Breast epithelium (tissue), 4 donors: ENCODE results near the gene PLPP3. TPM values are rescaled to one million over a fixed set of nuclear protein-coding genes. Genes with fewer than 3 reads are reported as not detected.

ENCODE experiments used
- DNase-seq, 2 donors: peaks; one replicate each; pipeline ENCODE4 v3.0.0-alpha.2; 2019; ENCODE audit warnings: low spot score in 2 of 2
- H3K27ac ChIP-seq, 2 donors: fragments of 200-600 bp; sonication (generic) in 1 of 2; one replicate each; pipeline ENCODE4 v1.5.1; 2016 to 2019; ENCODE audit warnings: mild to moderate bottlenecking in 1 of 2
- H3K27me3 ChIP-seq, 2 donors: fragments of 200-600 bp; sonication (generic) in 1 of 2; one replicate each; pipeline versions ENCODE4 v1.5.1 to v1.6.0; 2017 to 2019; ENCODE audit warnings: control low read depth in 1 of 2, mild to moderate bottlenecking in 1 of 2
- H3K36me3 ChIP-seq: fragments of 200-600 bp; one replicate; pipeline ENCODE4 v1.5.1; 2019
- H3K4me1 ChIP-seq, 2 donors: fragments of 200-600 bp; sonication (generic); one replicate each; pipeline ENCODE4 v1.5.1; 2016 to 2019; ENCODE audit warnings: control low read depth in 1 of 2
- H3K4me3 ChIP-seq, 3 donors: fragments of 200-600 bp; sonication (generic); 1 replicate in 2 of 3; 2 replicates in 1 of 3; pipeline ENCODE4 v1.5.1; 2016 to 2019; ENCODE audit warnings: mild to moderate bottlenecking in 3 of 3, moderate library complexity in 2 of 3
- H3K9me3 ChIP-seq, 2 donors: fragments of 200-600 bp; sonication (generic) in 1 of 2; one replicate each; pipeline ENCODE4 v1.5.1; 2016 to 2019; ENCODE audit warnings: control low read depth in 1 of 2
- POLR2A ChIP-seq: fragments of 450-650 bp; IDR thresholded peaks from one replicate; pipeline ENCODE4 v1.6.1; 2016; ENCODE audit warnings: antibody characterized with exemption, mild to moderate bottlenecking, moderate library complexity
- POLR2AphosphoS5 ChIP-seq, 3 donors: sonication (generic); formaldehyde crosslinking; IDR thresholded peaks; one replicate each; pipeline ENCODE4 v1.6.1; 2017; ENCODE audit warnings: antibody characterized with exemption in 3 of 3
- intact Hi-C: fragments of 100-400 bp; cut with DNase I; formaldehyde crosslinking; loops from one replicate; pipeline ENCODE4 v1.15.1; 2023; ENCODE audit warnings: low total_unique reads
- total RNA-seq, 3 donors: library from RNA; depleted of rRNA; stranded (reverse); fragments of >200 nt; gene quantifications; one replicate each; pipeline ENCODE4 v1.1.0, GENCODE V29; 2016
- TF ChIP-seq, protein P1 (sequence below), 3 donors: fragments of 450-650 bp; IDR thresholded peaks; one replicate each; pipeline ENCODE4 v1.5.1; 2016 to 2017; ENCODE audit warnings: antibody characterized with exemption in 3 of 3, mild to moderate bottlenecking in 3 of 3, moderate library complexity in 3 of 3

The PLPP3 gene
- total RNA-seq, 3 donors from 2014 or later, result 122 to 275 (median 127) TPM

DNA sequence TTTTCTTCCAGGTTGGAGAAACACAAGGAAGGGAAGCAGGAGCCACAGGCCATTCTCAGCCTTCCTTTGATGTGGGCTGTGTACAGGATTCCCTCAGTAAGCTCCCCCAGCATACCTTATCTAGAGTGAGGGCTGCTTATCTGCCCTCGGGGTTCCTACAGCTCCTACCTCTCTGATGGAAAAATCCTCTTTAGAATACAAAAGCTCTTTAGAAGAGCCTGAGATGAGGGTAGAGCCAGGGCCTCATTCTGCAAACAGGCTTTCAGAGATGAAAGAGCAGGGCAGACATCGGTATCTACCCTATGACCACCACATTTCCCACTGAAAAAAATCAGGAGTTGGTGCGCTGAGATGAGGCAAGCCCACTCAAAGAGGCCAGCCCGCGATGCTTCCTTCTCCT is 85.1 kb downstream of the PLPP3 start:
- Histone ChIP-seq H3K36me3 (no peaks in the 10 kb centered on the region), H3K4me3 (no peak overlapping the region), H3K27me3 (no peaks in the 10 kb centered on the region), H3K4me1 (peaks cover 0 to 3% of the 10 kb centered on the region in 2 donors), H3K27ac (peak overlapping the region in 1 of 2 donors; percentile 10), H3K9me3 (no peaks in the 10 kb centered on the region)
- DNase-seq, result no peak
- intact Hi-C loops, result no loop called here
- TF ChIP-seq POLR2A (no peak), POLR2AphosphoS5 (IDR thresholded peaks at IDR 0.05) (no peak)

DNA sequence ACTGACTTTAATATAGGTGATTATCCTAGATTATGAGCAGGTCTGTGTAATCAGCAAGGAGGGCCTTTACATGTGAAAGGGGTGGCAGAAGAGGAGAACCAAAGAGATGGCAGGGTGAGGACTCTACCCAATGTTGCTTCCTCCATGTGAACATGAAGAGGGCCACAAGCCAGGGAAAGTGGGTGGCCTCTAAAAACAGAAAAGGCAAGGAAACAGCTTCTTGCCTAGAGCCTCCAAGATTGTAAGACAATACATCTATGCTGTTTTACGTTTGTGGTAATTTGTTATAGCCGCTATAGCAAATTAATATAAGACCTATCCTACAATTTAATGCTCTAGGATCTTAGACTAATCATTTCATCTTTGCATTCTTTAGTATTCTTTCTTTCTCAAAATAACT is 85.5 kb downstream of the PLPP3 start:
- DNase-seq, result no peak
- peaks cover 0 to 3% of the 10 kb centered on the region in 2 donors for H3K4me1 ChIP-seq
- intact Hi-C loops, result no loop called here
- H3K27ac ChIP-seq, result peak overlapping the region in 1 of 2 donors; percentile 10
- TF ChIP-seq, protein P1, sequence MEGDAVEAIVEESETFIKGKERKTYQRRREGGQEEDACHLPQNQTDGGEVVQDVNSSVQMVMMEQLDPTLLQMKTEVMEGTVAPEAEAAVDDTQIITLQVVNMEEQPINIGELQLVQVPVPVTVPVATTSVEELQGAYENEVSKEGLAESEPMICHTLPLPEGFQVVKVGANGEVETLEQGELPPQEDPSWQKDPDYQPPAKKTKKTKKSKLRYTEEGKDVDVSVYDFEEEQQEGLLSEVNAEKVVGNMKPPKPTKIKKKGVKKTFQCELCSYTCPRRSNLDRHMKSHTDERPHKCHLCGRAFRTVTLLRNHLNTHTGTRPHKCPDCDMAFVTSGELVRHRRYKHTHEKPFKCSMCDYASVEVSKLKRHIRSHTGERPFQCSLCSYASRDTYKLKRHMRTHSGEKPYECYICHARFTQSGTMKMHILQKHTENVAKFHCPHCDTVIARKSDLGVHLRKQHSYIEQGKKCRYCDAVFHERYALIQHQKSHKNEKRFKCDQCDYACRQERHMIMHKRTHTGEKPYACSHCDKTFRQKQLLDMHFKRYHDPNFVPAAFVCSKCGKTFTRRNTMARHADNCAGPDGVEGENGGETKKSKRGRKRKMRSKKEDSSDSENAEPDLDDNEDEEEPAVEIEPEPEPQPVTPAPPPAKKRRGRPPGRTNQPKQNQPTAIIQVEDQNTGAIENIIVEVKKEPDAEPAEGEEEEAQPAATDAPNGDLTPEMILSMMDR (IDR thresholded peaks at IDR 0.05), result no peak
- no peak for TF ChIP-seq POLR2A
- no peak for TF ChIP-seq POLR2AphosphoS5 (IDR thresholded peaks at IDR 0.05)
- no peak overlapping the region for H3K4me3 ChIP-seq
- no peaks in the 10 kb centered on the region for H3K27me3 ChIP-seq
- H3K36me3 ChIP-seq, result no peaks in the 10 kb centered on the region
- no peaks in the 10 kb centered on the region for H3K9me3 ChIP-seq

DNA sequence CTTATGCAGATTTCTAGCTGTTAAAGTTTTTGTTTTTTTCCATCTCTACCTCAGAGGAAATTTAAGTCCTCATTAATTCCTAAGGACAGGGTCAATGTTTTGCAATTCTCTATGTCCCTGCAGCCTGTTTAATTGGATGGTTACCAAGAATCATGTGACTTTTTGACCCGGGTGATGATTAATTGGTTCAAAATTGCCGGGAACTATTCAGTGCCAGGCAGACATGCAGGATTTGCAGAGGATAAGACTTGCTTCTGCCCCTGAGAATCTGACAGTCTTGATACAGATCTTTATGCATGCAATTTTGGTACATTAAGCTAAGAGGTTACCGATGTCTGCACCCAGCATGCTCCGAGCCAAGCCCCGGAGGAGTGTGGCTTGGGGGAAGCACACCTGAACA is 87.9 kb downstream of the PLPP3 start:
- TF ChIP-seq, protein P1 (IDR thresholded peaks at IDR 0.05), result no peak
- TF ChIP-seq POLR2AphosphoS5 (IDR thresholded peaks at IDR 0.05), result peak in 1 of 3 donors; percentile 75
- TF ChIP-seq POLR2A, result no peak
- peaks cover 0 to 3% of the 10 kb centered on the region in 2 donors for H3K4me1 ChIP-seq
- no peak for DNase-seq
- H3K27me3 ChIP-seq, result no peaks in the 10 kb centered on the region
- H3K36me3 ChIP-seq, result no peaks in the 10 kb centered on the region
- H3K4me3 ChIP-seq, result no peak overlapping the region
- no peak overlapping the region for H3K27ac ChIP-seq
- no peaks in the 10 kb centered on the region for H3K9me3 ChIP-seq
- intact Hi-C loops, result no loop called here

DNA sequence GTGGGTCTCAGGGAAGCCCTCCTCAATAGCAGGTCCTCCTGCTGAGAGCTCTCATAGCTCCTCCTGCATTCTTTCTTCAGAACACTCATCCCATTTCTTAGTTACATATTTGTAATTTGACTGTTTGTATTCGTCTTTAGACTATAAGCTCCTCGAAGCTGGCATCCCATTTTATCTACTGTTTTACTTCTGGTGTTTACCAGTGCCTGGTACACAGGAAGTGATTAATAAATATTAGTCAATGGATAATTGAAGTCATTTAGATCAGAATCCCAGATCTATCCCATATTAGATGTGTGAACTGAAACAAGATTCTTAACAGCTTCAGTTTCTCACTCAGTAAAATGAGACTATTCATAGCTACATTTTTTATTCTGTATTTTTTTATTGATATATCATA is 88.7 kb downstream of the PLPP3 start:
- no peak for DNase-seq
- H3K27ac ChIP-seq, result no peak overlapping the region
- intact Hi-C loops, result no loop called here
- H3K4me3 ChIP-seq, result no peak overlapping the region
- no peaks in the 10 kb centered on the region for H3K9me3 ChIP-seq
- no peaks in the 10 kb centered on the region for H3K36me3 ChIP-seq
- peaks cover 0 to 3% of the 10 kb centered on the region in 2 donors for H3K4me1 ChIP-seq
- TF ChIP-seq POLR2AphosphoS5 (IDR thresholded peaks at IDR 0.05), result no peak
- TF ChIP-seq, protein P1 (IDR thresholded peaks at IDR 0.05), result no peak
- TF ChIP-seq POLR2A, result no peak
- H3K27me3 ChIP-seq, result no peaks in the 10 kb centered on the region

DNA sequence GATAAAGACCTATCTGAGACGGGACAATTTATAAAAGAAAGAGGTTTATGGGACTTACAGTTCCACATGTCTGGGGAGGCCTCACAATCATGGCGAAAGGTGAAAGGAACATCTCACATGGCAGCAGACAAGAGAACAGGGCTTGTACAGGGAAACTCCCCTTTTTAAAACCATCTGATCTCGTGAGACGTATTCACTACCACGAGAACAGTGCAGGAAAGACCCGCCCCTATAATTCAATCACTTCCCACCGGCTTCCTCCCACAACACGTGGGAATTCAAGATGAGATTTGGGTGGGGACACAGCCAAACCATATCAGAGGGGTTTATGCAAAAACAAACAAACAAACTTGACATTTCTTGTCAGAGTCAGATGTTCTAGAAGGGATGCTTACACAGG is 89.7 kb downstream of the PLPP3 start:
- Histone ChIP-seq H3K9me3 (no peaks in the 10 kb centered on the region), H3K4me3 (no peak overlapping the region), H3K27me3 (no peaks in the 10 kb centered on the region), H3K27ac (no peak overlapping the region), H3K4me1 (peaks cover 0 to 3% of the 10 kb centered on the region in 2 donors), H3K36me3 (no peaks in the 10 kb centered on the region)
- intact Hi-C loops, result no loop called here
- no peak for DNase-seq
- TF ChIP-seq POLR2A, result no peak
- TF ChIP-seq, protein P1 (IDR thresholded peaks at IDR 0.05), result no peak
- no peak for TF ChIP-seq POLR2AphosphoS5 (IDR thresholded peaks at IDR 0.05)

DNA sequence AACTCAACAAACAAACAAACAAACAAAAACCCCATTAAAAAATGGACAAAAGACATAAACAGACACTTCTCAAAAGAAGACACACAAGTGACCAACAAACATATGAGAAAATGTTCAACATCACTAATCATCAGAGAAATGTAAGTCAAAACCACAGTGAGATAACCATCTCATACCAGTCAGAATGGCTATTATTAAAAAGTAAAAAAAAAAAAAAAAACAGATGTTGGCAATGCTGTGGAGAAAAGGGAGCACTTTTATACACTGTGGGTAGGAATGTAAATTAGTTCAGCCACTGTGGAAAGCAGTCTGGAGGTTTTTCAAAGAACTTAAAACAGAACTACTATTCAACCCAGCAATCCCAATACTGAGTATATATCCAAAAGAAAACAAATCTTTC is 94.7 kb downstream of the PLPP3 start:
- intact Hi-C loops, result no loop called here
- no peak for DNase-seq
- Histone ChIP-seq H3K27ac (no peak overlapping the region), H3K9me3 (no peaks in the 10 kb centered on the region), H3K4me1 (no peaks in the 10 kb centered on the region), H3K36me3 (no peaks in the 10 kb centered on the region), H3K27me3 (no peaks in the 10 kb centered on the region), H3K4me3 (no peak overlapping the region)
- no peak for TF ChIP-seq POLR2A
- TF ChIP-seq, protein P1 (IDR thresholded peaks at IDR 0.05), result no peak
- no peak for TF ChIP-seq POLR2AphosphoS5 (IDR thresholded peaks at IDR 0.05)
